ENCODE measurements around the gene C10orf67.
A peak's percentile ranks its signal among the peaks of the same experiment; 100 is the strongest.
"Not testable (repeated sequence)": the region's sequence is repeated elsewhere in the genome, so short reads cannot be mapped to it uniquely, and the experiment has no call there.

C10orf67 gene

DNA sequence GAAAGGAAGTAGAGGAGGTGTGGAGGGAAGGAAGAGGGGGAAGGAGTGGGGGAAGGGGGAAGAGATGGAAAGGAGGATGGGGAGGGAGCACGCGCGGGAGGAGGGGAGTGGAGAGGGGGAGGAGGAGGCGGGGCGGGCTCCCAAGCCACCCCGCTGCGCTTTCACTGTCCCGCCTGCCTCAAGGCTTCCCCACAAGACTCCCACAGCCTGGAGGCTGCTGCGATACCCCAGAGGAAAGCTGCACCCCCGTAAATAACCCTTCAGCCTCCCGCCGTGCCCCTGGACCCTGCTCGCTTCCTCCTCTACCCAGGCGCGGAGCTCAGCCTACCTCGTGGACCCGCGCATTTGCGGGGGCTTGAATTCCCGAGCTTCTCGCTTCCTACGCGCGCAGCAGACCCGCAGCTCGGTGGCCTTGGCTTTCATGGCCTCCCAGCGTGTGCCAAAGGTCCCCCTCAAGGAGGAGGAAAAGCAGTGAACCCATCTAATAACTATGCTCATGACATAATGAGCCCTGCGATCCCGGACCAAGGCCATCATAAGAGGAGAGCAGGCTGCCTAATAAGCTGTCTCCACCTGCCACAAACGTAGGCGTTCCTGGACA is at the start of gene C10orf67:
Gene C10orf67 (minus strand): TSS at position 557 of the 601 bp plus-strand sequence. CDS start 23 bp downstream, at position 534.
- peak in 1 of 2 donors; percentile 35 for DNase-seq (ENCODE audit: low read depth in 2 of 2)

DNA sequence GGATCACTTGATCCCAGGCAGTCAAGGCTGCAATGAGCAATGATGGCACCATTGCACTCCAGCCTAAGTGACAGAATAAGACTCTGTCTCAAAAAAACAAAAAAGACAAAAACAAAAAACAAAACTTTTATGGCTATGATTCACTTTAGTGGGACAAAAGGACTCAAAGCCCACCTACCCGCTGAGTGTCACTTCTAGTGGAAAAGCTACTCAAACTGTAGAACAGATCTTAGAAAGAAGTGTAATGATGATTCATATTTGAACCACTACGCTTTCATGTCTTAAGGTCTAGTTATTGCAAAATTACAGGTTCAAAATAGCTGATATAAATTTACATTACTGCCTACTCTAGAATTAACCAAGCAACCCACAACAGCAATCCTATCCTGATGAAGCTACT is 47.2 kb upstream of the C10orf67 start:
- DNase-seq (ENCODE audit: low read depth in 2 of 2), result no peak

DNA sequence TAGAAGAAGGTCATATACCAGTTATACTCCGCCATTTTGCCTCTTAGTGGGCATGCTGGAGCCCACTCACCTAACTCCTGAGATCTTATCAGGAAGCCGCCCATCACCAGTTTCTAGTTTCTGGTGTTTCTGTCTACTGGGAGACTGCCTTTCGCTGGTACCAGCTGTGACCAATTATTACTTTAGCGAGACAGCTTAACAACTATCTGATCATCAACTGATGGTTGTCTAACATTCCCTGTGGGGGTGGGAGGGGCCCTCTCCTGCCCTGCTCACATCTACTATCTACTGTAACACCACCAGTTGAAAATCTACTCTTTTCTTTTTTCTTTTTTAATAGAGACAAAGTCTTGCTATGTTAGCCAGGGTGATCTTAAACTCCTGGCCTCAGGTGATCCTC is 46.2 kb upstream of the C10orf67 start:
- DNase-seq (ENCODE audit: low read depth in 2 of 2), result no peak

DNA sequence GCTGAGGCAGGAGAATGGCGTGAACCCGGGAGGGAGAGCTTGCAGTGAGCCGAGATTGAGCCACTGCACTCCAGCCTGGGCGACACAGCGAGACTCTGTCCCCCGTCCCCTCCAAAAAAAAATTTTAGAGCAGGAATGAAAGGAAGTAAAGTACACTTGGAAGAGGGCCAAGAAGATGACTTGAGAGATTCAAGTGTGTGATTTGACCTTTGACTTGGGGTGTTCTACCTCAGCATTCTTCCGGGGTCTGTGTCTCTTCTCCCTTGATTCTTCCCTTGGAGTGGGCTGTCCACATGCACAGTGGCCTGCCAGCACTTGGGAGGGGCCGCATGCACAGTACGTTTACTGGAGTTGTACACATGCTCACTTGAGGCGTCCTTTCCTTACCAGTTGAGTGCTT is 45.8 kb upstream of the C10orf67 start:
- not testable (repeated sequence) for DNase-seq (ENCODE audit: low read depth in 2 of 2)

DNA sequence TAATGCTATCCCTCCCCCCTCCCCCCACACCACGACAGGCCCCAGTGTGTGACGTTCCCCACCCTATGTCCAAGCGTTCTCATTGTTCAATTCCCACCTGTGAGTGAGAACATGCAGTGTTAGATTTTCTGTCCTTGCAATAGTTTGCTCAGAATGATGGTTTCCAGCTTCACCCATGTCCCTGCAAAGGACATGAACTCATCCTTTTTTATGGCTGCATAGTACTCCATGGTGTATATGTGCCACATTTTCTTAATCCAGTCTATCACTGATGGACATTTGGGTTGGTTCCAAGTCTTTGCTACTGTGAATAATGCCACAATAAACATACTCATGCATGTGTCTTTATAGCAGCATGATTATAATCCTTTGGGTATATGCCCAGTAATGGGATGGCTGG is 42.9 kb upstream of the C10orf67 start:
- not testable (repeated sequence) for DNase-seq (ENCODE audit: low read depth in 2 of 2)

DNA sequence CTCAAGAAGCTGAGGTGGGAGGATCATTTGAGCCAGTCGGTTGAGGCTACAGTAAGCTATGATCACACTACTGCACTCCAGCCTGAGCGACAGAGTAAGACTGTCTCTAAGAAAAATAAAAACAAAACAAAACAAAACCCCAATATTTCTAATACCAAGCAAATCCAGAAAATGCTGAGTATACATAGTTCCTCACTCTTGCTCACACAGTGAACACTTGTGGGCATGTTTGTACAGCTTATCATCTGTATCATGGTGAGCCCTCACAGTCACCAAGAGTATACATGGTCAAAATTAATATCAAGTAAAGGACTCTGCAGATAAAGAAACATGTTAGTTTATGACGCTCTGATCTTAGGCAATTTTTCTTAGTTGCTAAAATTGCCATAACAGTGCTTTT is 41.5 kb upstream of the C10orf67 start:
- DNase-seq (ENCODE audit: low read depth in 2 of 2), result no peak

DNA sequence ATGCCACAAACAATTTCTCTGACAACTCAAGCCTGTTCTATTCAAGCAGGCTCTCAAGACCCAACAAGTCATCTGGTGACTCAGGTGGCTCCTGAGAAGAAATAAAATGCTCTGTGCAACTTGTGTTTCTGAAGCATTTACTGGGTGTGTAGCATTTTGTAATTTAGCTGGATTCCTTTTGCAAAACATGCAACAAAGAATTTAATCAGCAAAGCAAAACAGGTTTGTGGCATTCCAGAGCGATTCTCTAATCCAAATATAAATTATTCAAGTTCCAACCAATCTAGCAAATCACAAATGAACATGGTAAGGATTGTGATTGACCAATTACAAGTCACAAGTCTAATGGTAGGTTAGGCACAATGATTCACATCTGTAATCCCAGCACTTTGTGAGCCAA is 39.8 kb upstream of the C10orf67 start:
- DNase-seq (ENCODE audit: low read depth in 2 of 2), result no peak

DNA sequence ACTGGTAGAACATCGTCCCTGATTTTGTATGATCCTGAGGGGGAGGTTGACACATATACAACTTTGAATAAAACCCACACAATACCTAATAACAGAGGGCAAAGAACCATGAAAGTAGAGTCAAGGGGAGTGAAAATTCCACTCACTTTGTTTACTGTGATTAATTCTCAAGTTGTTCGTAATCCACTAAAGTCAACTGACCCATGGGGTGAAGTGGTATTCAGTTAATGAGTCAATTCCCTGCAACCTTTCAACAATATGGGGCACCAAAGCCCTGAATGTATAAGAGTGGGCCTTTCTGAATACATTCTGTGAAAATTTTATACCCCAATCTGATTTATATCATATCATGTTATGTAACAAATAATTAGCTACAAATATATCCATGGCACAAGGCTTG is 39.0 kb upstream of the C10orf67 start:
- no peak for DNase-seq (ENCODE audit: low read depth in 2 of 2)

DNA sequence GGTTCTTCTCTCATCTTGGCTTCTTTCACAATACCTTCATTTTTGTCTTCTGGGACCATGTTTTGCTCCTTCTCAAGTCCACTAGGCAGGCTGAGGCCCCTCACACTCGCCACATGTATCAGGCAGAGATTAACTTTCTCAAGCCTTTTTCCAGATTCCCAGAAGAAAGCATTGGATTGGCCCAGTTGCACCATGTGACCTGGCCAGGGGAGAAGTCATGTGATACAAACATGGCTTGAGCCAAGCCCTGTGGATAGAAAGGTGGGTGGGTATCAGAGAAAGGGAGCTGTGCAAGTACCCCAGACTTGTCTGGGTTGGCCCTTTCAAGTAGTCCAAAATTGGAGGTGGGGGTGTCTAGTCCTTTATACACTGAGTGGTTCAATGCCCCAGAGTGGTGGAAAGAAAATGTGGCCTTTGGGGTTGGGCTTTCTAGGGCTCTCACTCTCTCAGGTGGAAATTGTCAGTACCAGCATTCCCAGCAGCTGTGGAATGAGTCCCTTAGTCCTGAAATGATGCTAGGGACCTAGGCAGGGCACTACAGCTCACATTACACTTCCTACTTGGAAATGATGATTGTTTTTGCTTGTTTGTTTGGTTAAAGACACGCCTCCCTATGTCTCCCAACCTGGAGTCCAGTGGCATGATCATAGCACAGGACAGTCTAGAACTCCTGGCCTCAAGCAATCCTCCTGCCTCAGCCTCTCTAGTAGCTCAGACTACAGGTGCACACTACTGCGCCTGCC is 36.9 kb upstream of the C10orf67 start:
- DNase-seq (ENCODE audit: low read depth in 2 of 2), result no peak

DNA sequence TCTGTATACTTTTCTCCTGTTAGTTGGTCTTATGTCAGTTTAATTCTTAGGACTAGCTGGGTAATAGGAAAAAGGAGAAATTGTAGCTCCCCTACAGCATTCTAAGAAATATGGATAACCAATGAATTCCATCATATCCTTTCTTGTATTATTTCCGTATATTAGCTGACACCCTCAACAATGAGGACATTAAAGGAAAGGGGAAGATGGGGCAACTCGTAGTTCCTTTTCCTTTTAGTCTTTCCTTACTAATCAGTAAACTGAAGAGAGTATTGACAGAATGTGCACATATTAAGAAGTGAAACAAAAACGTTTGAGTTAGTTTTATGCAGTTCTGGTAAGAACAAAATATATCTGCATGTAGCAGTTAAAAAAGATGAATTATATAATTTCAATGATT is 35.1 kb upstream of the C10orf67 start:
- no peak for DNase-seq (ENCODE audit: low read depth in 2 of 2)

DNA sequence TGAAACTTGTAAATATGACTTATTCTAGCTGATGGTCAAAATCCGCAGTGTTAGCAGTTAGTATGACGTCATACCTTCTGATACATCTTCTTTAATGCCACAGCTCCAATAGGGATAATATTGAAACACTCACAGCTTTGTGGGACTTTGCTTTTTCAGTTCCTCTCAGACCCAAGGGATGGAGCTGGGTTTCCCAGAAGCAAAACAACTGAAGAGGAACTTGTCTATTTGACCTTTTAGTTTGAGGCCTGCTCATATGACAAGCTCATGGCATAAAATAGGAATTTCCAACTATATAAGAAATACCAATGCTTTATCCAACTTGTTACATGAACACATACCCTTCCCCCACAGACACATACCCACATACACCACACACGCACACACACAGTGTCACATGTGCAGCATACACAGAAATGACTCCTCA is 31.6 kb upstream of the C10orf67 start:
- no peak for DNase-seq (ENCODE audit: low read depth in 2 of 2)

DNA sequence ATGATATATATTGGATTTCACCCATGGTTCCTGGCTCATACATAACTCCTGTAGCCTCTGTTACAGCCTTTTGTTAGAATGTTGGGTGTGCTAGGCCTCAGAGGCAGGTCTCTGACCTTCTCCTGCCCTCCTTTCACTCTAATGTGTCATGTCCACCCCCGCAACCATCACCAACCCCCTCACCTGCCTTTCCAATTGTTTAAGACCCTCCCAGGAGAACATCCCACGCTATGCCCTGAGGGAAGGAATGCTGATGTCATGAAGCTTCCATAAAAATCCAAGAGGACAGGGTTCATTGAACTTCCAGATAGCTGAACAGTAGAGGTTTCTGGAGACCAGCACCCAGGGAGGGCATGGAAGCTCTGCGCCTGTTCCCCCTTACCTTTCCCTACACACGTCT is 30.8 kb upstream of the C10orf67 start:
- no peak for DNase-seq (ENCODE audit: low read depth in 2 of 2)

DNA sequence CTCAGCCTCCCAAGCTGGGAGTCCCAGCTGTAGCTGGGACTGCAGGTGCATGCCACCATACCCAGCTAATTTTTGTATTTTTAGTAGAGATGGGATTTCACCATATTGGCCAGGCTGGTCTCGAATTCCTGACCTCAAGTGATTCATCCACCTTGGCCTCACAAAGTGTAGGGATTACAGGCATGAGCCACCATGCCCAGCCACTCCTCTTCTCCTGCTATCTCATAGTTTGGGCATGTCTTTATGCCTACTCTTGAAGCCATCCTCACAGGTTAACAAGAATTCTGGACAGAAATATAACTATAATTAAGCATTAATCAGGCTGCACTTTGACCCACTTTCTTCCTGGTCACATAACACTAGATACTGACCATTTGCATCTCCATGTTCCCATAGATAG is 28.6 kb upstream of the C10orf67 start:
- DNase-seq (ENCODE audit: low read depth in 2 of 2), result no peak

DNA sequence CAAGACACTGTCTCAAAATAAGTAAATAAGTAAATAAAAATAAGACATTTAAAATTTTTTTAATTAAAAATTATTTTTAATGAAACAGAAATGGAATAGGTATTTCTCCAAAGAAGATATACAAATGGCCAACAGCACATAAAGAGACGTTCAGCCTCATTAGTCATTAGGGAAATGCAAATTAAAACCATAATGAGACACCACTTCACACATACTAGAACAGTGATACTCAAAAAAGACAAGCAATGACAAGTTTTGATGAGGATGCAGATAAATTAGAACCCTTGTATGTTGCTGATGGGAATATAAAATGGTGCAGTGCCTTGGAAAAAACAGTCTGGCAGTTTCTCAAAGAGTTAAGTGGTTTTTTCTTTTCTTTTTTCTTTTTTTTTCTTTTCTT is 26.5 kb upstream of the C10orf67 start:
- DNase-seq (ENCODE audit: low read depth in 2 of 2), result no peak

DNA sequence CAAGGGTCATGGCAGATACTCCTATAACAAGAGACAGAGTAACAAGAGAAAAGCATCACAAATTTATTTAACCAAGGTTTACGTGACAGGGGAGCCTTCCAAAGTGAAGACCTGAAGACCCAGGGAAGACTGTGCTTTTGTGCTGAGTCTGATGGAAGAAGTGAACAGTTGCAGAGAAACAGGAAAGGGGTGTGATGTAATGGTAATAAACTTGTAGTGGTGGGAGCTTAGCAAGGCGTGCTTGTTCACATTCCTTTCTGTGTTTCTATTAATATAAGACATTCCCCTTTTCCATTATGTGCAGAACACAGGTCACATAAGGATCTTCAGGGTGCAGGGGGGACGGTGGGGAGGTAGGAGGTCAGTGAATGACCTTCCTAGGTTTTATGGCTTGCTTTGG is 25.5 kb upstream of the C10orf67 start:
- DNase-seq (ENCODE audit: low read depth in 2 of 2), result no peak

DNA sequence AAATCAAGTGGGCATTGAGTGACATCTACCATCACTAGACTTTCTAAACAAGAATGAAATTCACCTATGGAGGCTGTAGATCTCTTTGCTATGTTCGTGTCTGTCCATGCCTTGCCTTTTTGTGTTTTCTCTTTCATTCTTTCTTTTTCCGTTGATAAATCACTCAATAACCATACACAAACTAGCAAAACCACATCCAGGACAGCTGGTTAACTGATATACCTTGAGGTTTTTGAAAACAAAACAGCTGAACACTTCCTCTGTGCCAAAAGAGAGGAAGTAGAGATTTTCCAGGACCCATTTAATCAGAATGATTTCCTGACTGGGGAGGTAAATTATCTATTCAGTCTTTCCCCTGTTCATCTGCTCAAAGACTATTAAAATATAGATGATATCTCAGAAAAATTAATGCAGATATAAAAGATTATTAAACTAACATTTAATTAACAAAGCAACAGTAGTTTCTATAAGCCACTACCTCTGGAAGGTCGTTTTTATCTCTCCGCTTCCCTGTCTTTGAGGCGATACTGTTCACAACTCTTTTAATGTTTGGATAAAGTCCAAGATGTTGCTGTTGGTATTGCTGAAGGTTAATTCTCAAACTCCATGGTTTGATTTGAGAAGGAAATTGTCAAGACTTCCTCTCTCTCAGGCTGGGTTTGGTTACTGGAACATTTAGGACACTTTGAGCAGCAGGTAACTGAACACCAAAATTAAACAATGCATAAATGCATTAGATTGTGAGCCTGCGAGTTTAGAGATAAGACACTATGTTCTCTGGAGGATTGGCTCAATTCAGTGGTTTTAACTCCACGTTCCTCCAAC is 24.4 kb upstream of the C10orf67 start:
- DNase-seq (ENCODE audit: low read depth in 2 of 2), result no peak

DNA sequence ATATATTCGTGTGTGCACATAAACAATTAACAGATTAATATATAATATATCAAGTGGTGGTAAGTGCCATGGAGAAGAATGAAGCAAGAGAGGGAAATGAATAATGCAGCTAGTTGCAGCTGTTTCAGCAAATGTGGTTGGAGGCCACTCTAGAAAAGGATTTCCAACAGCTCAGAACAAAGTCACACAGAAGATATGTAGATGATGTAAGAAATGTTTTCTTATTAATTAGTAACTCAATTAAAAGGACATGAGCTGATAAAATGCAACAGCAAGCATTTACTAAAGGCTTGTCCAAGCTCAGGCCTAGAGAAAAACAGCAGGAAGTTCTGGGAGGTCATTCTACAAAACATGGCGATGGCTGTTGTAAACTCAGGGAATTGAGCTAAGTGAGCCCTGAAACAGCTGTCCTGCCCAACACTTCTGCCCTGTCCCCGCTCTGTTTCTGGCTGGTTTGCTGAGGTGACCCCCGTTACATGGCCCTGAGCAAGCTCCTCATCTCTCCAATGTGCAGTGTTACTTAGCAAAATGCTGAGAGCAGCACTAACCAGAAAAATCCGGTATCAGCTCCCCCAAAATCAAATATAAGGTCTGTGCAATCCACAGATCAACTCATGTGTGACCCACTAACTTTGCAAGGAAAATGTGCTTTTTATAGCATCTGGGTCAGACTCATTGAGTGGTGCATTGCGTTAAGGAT is 23.4 kb upstream of the C10orf67 start:
- DNase-seq (ENCODE audit: low read depth in 2 of 2), result no peak

DNA sequence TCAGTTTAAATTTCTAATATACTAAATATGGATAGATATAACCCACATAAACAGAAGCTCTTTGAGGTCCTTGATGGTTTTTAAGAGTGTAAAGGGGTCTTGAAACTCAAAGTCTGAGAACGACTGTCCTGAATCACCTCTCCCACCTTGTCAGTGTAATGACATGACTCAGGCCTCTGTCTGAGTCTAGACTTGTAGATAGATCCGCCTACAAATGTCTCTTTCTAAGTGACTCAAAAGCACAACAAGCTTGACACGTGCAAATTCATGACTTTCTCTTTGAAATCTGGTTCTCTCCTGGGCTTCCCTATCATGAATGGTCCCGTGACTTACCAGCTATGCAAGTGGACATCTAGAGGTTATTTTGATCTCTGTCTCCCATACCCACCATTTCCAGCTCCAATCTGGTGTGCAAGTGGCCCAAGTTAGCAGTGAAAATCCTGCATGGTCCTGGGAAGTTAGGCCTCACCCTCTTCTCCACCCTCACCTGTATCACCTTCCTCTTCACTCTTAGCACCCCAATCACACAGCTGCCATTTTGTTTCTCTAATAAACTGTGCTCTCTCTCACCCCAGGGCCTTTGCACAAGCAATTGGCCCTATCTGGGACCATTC is 20.9 kb upstream of the C10orf67 start:
- DNase-seq (ENCODE audit: low read depth in 2 of 2), result peak in 1 of 2 donors; percentile 18

DNA sequence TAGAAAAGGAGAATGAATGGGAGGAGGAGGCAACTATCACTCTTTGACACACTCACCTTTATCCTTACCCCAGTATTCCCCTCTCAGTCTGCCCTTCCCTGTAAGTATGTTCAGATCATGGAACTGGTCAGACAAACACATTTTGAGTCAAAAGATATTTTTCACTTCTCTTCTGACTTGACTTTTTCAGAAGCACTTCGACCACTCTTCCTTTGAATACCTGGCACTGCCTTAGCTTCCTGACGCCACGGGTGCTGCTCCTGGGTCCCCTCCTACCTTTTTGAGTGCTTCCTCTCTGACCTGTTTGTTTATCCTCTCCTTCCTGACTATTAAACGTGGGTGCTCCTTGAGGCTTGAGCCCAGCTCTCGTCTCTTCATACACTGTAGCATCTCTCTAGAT is 19.8 kb upstream of the C10orf67 start:
- no peak for DNase-seq (ENCODE audit: low read depth in 2 of 2)

DNA sequence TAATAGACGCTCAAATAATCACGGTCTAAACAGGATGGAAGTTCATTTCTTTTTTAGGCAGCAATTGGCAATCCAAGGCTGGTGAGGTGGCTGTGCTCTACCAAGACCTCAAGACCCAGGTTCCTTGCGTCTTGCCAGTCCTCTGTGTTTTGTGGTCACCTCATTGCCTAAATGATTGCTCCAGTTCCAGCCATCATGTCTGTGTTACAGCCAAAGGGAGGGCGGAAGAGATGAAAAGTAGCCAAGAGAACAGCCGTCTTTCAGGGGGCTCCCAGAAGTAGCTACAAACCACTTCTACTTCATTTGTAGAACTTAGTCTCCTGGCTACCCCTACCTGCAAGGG is 19.2 kb upstream of the C10orf67 start:
- no peak for DNase-seq (ENCODE audit: low read depth in 2 of 2)

DNA sequence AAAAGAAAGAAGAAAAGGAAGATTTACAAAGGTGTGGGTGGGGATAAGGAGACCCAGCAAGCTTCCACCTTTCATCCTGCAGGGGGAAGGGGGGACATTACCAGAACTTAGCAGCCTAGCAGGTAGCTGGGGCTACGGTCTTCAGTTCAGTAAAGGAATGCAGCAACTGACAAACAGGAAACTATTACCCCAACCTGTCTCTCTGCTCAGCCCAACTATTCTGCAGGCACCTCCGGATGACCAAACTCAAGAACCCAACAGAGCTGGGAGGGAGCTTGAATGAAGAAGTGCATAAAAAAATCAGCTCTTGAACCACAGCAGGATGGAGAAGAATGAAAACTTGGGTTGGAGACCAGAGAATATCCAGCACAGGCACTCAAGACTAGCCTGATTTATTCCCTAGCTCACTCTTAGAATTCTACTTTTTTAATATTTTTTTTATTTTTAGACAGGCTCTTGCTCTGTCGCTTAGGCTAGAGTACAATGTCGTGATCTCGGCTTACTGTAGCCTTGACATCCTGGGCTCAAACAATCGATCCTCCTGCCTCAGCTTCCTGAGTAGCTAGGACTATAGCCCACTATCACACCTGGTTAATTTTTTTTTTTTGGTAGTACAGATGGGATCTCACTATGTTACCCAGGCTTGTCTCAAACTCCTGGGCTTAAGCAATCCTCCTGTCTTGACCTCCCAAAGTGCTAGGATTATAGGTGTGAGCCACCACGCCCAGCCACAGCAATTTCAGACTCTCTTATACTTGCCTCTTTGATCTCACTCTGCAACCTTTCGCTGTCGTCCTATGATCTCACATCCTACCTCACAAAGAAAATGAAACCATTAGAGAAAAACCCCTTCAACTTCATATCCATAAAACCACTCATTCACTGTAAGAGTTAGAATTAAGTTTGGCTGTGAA is 18.5 kb upstream of the C10orf67 start:
- peak in 1 of 2 donors; percentile 38 for DNase-seq (ENCODE audit: low read depth in 2 of 2)
